ENCODE results near the gene CDH13.

DNA sequence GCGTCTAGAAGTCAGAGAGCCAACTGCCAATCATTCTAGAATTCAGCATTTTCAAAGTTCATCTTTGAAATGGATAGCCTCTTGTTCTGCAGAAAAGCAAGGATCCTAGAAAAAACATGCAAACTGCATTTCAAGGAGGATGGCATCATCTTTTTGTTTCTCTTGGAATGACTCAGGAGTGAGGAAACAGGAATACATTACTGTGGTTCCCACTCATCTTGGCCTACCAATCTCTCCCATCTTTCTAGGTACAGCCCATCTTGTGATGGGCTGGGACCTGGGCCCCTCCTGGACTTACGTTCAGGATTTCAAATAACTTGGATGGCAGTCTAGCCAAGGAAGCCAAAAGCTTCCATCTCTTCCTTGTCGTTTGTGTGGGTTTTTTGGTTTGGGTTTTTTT is 363.4 kb downstream of the CDH13 start:
- no peak for TF ChIP-seq POLR2A (IDR thresholded peaks at IDR 0.05)
- TF ChIP-seq, protein P1, sequence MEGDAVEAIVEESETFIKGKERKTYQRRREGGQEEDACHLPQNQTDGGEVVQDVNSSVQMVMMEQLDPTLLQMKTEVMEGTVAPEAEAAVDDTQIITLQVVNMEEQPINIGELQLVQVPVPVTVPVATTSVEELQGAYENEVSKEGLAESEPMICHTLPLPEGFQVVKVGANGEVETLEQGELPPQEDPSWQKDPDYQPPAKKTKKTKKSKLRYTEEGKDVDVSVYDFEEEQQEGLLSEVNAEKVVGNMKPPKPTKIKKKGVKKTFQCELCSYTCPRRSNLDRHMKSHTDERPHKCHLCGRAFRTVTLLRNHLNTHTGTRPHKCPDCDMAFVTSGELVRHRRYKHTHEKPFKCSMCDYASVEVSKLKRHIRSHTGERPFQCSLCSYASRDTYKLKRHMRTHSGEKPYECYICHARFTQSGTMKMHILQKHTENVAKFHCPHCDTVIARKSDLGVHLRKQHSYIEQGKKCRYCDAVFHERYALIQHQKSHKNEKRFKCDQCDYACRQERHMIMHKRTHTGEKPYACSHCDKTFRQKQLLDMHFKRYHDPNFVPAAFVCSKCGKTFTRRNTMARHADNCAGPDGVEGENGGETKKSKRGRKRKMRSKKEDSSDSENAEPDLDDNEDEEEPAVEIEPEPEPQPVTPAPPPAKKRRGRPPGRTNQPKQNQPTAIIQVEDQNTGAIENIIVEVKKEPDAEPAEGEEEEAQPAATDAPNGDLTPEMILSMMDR (IDR thresholded peaks at IDR 0.05), result no peak
